ENCODE measurements around the gene RBP5.

DNA sequence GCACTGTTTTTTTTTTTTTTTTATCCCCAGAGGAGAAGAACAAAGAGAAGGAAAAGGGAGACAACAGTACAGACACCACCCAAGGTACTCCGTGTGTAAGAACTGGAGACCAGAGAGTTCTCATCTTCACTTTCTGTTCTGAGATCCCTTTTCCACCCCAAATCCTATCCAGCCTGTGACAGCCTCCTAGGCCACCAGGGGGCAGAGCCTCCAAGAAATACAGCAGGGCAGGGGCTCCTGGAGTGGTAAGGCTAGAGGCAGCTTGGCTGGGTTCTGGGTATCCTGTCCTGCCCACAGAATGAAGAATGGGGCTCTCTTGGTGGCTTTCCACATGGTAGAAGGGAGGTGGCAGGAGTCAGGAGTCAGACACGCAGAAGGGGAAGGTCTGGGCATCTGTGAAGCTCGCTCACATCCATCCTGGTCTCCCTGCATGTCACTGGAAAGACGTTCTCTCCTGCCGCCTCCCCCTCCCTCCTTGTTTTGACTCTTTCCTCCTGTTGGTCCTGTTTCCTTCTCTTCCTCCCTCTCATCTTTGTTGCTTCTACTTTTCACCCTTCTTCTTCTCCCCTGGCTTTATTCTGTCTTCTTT is 13.5 kb upstream of the RBP5 start:
- TF ChIP-seq, protein P1, sequence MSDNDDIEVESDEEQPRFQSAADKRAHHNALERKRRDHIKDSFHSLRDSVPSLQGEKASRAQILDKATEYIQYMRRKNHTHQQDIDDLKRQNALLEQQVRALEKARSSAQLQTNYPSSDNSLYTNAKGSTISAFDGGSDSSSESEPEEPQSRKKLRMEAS (IDR thresholded peaks at IDR 0.05), result no peak
- TF ChIP-seq, protein P2, sequence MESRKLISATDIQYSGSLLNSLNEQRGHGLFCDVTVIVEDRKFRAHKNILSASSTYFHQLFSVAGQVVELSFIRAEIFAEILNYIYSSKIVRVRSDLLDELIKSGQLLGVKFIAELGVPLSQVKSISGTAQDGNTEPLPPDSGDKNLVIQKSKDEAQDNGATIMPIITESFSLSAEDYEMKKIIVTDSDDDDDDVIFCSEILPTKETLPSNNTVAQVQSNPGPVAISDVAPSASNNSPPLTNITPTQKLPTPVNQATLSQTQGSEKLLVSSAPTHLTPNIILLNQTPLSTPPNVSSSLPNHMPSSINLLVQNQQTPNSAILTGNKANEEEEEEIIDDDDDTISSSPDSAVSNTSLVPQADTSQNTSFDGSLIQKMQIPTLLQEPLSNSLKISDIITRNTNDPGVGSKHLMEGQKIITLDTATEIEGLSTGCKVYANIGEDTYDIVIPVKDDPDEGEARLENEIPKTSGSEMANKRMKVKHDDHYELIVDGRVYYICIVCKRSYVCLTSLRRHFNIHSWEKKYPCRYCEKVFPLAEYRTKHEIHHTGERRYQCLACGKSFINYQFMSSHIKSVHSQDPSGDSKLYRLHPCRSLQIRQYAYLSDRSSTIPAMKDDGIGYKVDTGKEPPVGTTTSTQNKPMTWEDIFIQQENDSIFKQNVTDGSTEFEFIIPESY (IDR thresholded peaks at IDR 0.05), result no peak
- TF ChIP-seq, protein P3, sequence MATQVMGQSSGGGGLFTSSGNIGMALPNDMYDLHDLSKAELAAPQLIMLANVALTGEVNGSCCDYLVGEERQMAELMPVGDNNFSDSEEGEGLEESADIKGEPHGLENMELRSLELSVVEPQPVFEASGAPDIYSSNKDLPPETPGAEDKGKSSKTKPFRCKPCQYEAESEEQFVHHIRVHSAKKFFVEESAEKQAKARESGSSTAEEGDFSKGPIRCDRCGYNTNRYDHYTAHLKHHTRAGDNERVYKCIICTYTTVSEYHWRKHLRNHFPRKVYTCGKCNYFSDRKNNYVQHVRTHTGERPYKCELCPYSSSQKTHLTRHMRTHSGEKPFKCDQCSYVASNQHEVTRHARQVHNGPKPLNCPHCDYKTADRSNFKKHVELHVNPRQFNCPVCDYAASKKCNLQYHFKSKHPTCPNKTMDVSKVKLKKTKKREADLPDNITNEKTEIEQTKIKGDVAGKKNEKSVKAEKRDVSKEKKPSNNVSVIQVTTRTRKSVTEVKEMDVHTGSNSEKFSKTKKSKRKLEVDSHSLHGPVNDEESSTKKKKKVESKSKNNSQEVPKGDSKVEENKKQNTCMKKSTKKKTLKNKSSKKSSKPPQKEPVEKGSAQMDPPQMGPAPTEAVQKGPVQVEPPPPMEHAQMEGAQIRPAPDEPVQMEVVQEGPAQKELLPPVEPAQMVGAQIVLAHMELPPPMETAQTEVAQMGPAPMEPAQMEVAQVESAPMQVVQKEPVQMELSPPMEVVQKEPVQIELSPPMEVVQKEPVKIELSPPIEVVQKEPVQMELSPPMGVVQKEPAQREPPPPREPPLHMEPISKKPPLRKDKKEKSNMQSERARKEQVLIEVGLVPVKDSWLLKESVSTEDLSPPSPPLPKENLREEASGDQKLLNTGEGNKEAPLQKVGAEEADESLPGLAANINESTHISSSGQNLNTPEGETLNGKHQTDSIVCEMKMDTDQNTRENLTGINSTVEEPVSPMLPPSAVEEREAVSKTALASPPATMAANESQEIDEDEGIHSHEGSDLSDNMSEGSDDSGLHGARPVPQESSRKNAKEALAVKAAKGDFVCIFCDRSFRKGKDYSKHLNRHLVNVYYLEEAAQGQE (IDR thresholded peaks at IDR 0.05), result no peak
- TF ChIP-seq TAF1 (conservative IDR thresholded peaks at IDR 0.05) (no peak), EGR1 (IDR thresholded peaks at IDR 0.05; ENCODE audit: low read depth in 2 of 2) (no peak), SP1 (IDR thresholded peaks at IDR 0.05) (no peak), JUND (IDR thresholded peaks at IDR 0.05) (no peak)
- TF ChIP-seq, protein P4, sequence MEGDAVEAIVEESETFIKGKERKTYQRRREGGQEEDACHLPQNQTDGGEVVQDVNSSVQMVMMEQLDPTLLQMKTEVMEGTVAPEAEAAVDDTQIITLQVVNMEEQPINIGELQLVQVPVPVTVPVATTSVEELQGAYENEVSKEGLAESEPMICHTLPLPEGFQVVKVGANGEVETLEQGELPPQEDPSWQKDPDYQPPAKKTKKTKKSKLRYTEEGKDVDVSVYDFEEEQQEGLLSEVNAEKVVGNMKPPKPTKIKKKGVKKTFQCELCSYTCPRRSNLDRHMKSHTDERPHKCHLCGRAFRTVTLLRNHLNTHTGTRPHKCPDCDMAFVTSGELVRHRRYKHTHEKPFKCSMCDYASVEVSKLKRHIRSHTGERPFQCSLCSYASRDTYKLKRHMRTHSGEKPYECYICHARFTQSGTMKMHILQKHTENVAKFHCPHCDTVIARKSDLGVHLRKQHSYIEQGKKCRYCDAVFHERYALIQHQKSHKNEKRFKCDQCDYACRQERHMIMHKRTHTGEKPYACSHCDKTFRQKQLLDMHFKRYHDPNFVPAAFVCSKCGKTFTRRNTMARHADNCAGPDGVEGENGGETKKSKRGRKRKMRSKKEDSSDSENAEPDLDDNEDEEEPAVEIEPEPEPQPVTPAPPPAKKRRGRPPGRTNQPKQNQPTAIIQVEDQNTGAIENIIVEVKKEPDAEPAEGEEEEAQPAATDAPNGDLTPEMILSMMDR (IDR thresholded peaks at IDR 0.05; ENCODE audit: low read depth, low read length, missing input control), result peak; percentile 72
- TF ChIP-seq, protein P5, sequence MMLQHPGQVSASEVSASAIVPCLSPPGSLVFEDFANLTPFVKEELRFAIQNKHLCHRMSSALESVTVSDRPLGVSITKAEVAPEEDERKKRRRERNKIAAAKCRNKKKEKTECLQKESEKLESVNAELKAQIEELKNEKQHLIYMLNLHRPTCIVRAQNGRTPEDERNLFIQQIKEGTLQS (IDR thresholded peaks at IDR 0.05), result no peak

Data from liver (tissue), 3 donors.